Epidermal melanocyte (primary cell): ENCODE measurements around the gene CMIP.

ENCODE experiments used
- DNase-seq: peaks from one replicate; pipeline ENCODE4 v3.0.0; 2011; ENCODE audit warnings: low spot score; ENCODE audit not compliant: insufficient read length

CMIP gene

GRCh38 chr16:81601008-81601428, 156.4 kb downstream of the CMIP start:
- no peak for DNase-seq

GRCh38 chr16:81601601-81602255, 157.1 kb downstream of the CMIP start:
- no peak for DNase-seq

GRCh38 chr16:81602256-81602776, 157.7 kb downstream of the CMIP start:
- DNase-seq: no peak

GRCh38 chr16:81602792-81603191, 158.2 kb downstream of the CMIP start:
- DNase-seq: no peak

- no peak for DNase-seq
Measured at GRCh38 chr16:81604960-81605383, 160.4 kb downstream of the CMIP start.

- no peak for DNase-seq
Measured at GRCh38 chr16:81606039-81606438, 161.4 kb downstream of the CMIP start.

- DNase-seq: no peak
Measured at GRCh38 chr16:81607006-81607405, 162.4 kb downstream of the CMIP start.

- no peak for DNase-seq
Measured at GRCh38 chr16:81607805-81608522, 163.4 kb downstream of the CMIP start.

- peak; percentile 64 for DNase-seq
Measured at GRCh38 chr16:81608523-81609209, 164.1 kb downstream of the CMIP start.

GRCh38 chr16:81609323-81609892, 164.8 kb downstream of the CMIP start:
- no peak for DNase-seq

GRCh38 chr16:81610144-81610842, 165.7 kb downstream of the CMIP start:
- DNase-seq: peak; percentile 37

- no peak for DNase-seq
Measured at GRCh38 chr16:81610936-81611335, 166.3 kb downstream of the CMIP start.

GRCh38 chr16:81611721-81612120, 167.1 kb downstream of the CMIP start:
- no peak for DNase-seq

GRCh38 chr16:81612351-81613163, 167.9 kb downstream of the CMIP start:
- no peak for DNase-seq

GRCh38 chr16:81614171-81614570, 169.6 kb downstream of the CMIP start:
- DNase-seq: no peak

GRCh38 chr16:81614654-81615359, 170.2 kb downstream of the CMIP start:
- DNase-seq: no peak

GRCh38 chr16:81615411-81615810, 170.8 kb downstream of the CMIP start:
- no peak for DNase-seq

GRCh38 chr16:81615833-81616232, 171.2 kb downstream of the CMIP start:
- DNase-seq: no peak

- DNase-seq: peak; percentile 55
Measured at GRCh38 chr16:81616321-81617020, 171.9 kb downstream of the CMIP start.
